GM12892 (cell line): ENCODE results near the gene FAM163B.

Experiments used
- POLR2A ChIP-seq: IDR thresholded peaks from 2 replicates; pipeline ENCODE4 v1.6.1; 2011; ENCODE audit warnings: low read depth, low read length, control low read depth
- POLR2AphosphoS5 ChIP-seq: IDR thresholded peaks from 2 replicates; pipeline ENCODE4 v1.6.1; 2011; ENCODE audit warnings: low read depth, low read length, control low read depth
- TAF1 ChIP-seq: IDR thresholded peaks from 2 replicates; pipeline ENCODE4 v1.6.1; 2011; ENCODE audit warnings: low read depth, mild to moderate bottlenecking, control low read depth, low read length, borderline replicate concordance

DNA sequence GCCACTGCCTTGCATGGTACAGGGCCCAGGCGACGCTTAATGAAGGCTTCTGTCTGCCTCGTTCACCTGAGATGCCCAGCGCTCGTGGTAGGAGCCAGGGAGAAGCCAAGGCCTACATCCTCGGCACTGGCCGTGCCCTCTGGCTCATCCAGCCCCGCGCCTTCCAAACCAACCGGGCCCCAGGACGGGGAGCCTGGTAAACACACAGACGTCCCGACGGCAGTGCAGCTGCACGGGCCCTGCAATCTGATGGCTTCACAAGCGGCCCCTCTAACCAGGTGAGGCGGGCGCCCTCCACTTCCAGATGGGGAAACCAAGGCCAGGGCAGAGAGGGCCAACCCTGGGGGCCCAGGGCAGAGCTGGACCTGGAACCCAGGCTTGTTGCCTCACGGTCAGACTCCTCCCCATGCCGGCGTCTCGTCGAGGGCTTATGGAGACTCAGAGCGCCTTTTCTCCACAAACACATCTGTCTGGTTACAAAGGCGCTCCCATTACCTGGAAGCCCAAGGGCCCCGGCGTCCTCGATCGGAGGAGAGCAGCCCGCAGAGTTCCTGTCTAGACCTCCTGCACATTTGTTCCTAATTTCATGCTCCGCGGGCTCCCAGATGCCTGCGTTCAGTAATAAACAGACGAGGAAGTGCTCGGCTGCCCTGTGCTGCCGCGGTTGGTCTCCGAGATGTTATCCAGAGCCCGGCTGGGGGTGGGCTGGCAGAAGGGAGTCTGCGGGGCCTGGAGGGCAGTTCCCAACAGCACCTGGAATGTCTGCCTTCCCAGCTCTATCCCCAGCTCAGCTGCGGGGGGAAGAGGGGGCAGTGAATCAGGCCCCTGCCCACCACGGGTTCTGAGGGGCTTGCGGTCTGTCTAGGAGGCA is 23.5 kb downstream of the FAM163B start:
- TF ChIP-seq POLR2A (no peak), POLR2AphosphoS5 (no peak), TAF1 (no peak)
